ENCODE data around the gene PSME2. TPM values are rescaled to one million over a fixed set of nuclear protein-coding genes. Genes with fewer than 3 reads are reported as not detected.
A peak's percentile ranks its signal among the peaks of the same experiment; 100 is the strongest.

The PSME2 gene
- total RNA-seq, 1 experiment from 2014 or later, result 142 TPM

DNA sequence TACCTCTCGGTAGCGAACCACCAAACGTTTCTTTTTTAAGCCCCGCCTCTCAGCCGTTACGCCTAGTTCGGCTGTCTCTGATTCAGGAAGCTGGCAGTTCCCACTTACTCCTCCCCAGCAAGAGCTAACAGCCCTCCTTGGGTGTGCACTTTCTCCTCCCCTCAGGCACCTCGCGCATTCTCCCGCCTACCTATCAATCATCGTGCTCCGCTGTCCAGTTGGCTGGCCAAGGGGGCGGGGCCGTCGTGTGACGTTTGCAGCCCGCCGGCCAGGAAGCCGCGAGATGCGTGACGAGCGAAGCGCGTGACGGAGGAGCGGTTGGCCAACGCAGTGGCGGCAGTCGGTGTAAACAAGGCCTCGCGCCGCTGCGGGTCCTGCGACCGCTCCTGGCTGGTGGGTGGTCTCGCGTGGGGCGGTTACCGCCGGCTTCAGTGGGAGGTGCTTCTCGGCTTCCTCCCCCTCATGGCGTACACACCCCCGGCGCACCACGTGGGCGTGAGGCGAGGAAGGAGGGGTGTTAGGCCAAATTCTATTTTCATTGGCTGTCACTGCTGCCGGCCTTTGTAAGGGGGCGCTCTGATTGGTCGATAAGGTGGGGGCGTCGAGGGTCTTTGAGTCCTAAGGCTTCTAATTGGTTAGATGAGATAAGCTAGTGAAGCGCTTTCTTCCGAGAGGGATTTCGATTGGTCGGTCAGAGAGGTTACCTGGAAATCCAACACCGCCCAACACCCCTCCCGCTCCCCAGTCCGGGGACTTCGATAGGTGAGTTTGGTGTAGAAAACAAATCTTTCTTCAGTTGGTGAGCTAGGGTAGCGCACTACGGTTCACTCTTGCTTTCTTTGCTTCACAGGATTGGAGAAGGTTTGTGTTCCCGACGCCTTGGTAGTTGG lies 31.6 kb downstream of the PSME2 start, which contains the start of the genes DCAF11 and NRL:
Gene DCAF11 (plus strand): TSS at position 246 of the 890 bp plus-strand sequence. CDS start 818 bp downstream, outside the sequence.
Gene NRL (minus strand): TSS at position 418 of the 890 bp plus-strand sequence. CDS start 32,101 bp downstream, outside the sequence.
- ChIA-PET POLR2A (interaction anchor here (0.6 to 3.3 kb wide), 21 partner anchors 11 to 794 kb away, joined by 3 to 72 read pairs (median 5); partner anchors contain the start of genes CARMIL3, CHMP4A, DHRS4L2 and EMC9), CTCF (interaction anchor here (1.0 to 3.3 kb wide), 14 partner anchors 9 to 1046 kb away, joined by 3 to 26 read pairs (median 5); partner anchors contain the start of genes EMC9, IRF9, PCK2 and PSME1)
- no peaks in the 10 kb centered on the region for H3K27me3 Mint-ChIP-seq (ENCODE audit: insufficient read depth, unreplicated experiment)
- peak; percentile 98 to 99 for DNase-seq
- H3K36me3 Mint-ChIP-seq (ENCODE audit: insufficient read depth, unreplicated experiment), result peaks cover 35% of the 10 kb centered on the region
- H3K9me3 ChIP-seq, result no peaks in the 10 kb centered on the region
- H3K4me1 Mint-ChIP-seq (ENCODE audit: low read depth, unreplicated experiment), result peaks cover 13% of the 10 kb centered on the region
- peaks cover 3% of the 10 kb centered on the region; the same call in 1 of the 2 replicates for H3K36me3 ChIP-seq (ENCODE audit: control insufficient read depth, insufficient read depth, low read length)
- TF ChIP-seq, protein P1, sequence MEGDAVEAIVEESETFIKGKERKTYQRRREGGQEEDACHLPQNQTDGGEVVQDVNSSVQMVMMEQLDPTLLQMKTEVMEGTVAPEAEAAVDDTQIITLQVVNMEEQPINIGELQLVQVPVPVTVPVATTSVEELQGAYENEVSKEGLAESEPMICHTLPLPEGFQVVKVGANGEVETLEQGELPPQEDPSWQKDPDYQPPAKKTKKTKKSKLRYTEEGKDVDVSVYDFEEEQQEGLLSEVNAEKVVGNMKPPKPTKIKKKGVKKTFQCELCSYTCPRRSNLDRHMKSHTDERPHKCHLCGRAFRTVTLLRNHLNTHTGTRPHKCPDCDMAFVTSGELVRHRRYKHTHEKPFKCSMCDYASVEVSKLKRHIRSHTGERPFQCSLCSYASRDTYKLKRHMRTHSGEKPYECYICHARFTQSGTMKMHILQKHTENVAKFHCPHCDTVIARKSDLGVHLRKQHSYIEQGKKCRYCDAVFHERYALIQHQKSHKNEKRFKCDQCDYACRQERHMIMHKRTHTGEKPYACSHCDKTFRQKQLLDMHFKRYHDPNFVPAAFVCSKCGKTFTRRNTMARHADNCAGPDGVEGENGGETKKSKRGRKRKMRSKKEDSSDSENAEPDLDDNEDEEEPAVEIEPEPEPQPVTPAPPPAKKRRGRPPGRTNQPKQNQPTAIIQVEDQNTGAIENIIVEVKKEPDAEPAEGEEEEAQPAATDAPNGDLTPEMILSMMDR (IDR thresholded peaks at IDR 0.05; ENCODE audit: insufficient read depth in 1 of 2, low read depth in 1 of 2, low read length in 1 of 2, severe bottlenecking in 1 of 2, unreplicated experiment in 1 of 2), result no peak
- no TSS peak for BruUV-seq (replicated peaks)
- H3K27me3 ChIP-seq (replicated peaks; ENCODE audit: control insufficient read depth, insufficient read depth, low read length), result no peaks in the 10 kb centered on the region
- intact Hi-C loops (cut with micrococcal nuclease; ENCODE audit: unreplicated experiment), result loop anchor here (1.0 to 2.0 kb wide), 6 partner anchors 20 to 74 kb away; partner anchors contain the start of genes EMC9, IPO4, IRF9 and PCK2
- H3K4me1 ChIP-seq, result no peaks in the 10 kb centered on the region
- H3K4me3 Mint-ChIP-seq (ENCODE audit: unreplicated experiment), result peak within 1 kb of the TSS; percentile 100
- H3K4me3 ChIP-seq (ENCODE audit: low read depth, low read length), result peak within 1 kb of the TSS; percentile 77
- no peaks in the 10 kb centered on the region for H3K9me3 Mint-ChIP-seq (ENCODE audit: unreplicated experiment)
- peak within 1 kb of the TSS; percentile 98 for H3K27ac Mint-ChIP-seq (ENCODE audit: unreplicated experiment)

DNA sequence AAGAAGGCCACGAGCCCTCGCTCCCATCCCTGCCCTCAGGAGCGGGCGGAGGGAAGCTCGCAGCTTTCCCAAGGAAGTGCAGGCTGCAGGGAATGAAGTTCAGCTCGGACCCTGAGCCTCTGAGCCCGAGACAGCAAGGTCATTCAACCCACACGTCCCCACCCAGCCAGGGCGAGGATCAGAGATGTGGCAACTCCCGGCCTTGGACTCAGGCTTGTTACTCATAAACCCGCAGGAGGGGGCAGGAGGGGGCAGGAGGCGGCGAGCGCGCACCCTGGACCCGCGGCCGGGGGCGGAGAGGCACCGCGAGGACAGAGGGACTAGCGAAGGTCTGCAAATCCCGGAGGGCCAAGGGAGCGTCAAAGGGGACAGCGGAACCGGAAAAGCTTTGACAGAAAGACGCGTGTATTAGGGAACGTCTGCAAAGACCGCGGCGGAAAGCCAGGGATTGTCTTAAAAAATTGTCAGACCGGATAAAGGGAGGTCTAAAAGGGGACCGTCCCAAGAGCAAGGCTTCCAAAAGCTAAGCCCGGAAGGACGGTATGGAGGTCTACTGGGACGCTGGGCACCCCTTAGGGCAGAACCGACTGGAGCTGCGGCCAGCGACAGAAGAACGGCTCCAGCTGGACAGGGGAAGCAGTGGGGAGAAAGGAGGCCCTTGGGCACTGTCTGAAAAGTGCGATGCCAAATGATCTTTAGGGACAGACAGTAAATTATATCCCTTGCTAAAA lies 32.4 kb downstream of the PSME2 start:
- intact Hi-C loops (cut with micrococcal nuclease; ENCODE audit: unreplicated experiment), result loop anchor here (1.0 to 2.0 kb wide), 4 partner anchors 20 to 75 kb away; partner anchors contain the start of genes EMC9, IPO4, IRF9 and PCK2
- ChIA-PET POLR2A (interaction anchor here (0.6 to 3.3 kb wide), 18 partner anchors 11 to 793 kb away, joined by 3 to 72 read pairs (median 5); partner anchors contain the start of genes CARMIL3, CHMP4A, EMC9 and IPO4), CTCF (interaction anchor here (0.6 to 3.3 kb wide), 14 partner anchors 8 to 1045 kb away, joined by 3 to 26 read pairs (median 5); partner anchors contain the start of genes EMC9, IRF9, PCK2 and PSME1)
- Histone ChIP-seq H3K36me3 (ENCODE audit: control insufficient read depth, insufficient read depth, low read length) (peaks cover 2% of the 10 kb centered on the region; the same call in 1 of the 2 replicates), H3K9me3 (no peaks in the 10 kb centered on the region), H3K27me3 (replicated peaks; ENCODE audit: control insufficient read depth, insufficient read depth, low read length) (no peaks in the 10 kb centered on the region), H3K4me1 (peaks cover 3% of the 10 kb centered on the region; the same call in 1 of the 2 replicates), H3K4me3 (ENCODE audit: low read depth, low read length) (peak overlapping the region; percentile 77)
- Mint-ChIP-seq H3K36me3 (ENCODE audit: insufficient read depth, unreplicated experiment) (peaks cover 29% of the 10 kb centered on the region), H3K27ac (ENCODE audit: unreplicated experiment) (peak overlapping the region; percentile 98), H3K4me1 (ENCODE audit: low read depth, unreplicated experiment) (peaks cover 13% of the 10 kb centered on the region), H3K9me3 (ENCODE audit: unreplicated experiment) (no peaks in the 10 kb centered on the region), H3K27me3 (ENCODE audit: insufficient read depth, unreplicated experiment) (no peaks in the 10 kb centered on the region), H3K4me3 (ENCODE audit: unreplicated experiment) (peak overlapping the region; percentile 100)
- DNase-seq, result peak; percentile 95 to 96
- no TSS peak for BruUV-seq (replicated peaks)
- TF ChIP-seq, protein P1 (IDR thresholded peaks at IDR 0.05; ENCODE audit: insufficient read depth in 1 of 2, low read depth in 1 of 2, low read length in 1 of 2, severe bottlenecking in 1 of 2, unreplicated experiment in 1 of 2), result no peak
